ENCODE results near the gene APOL3.
"Not testable (repeated sequence)": the region's sequence is repeated elsewhere in the genome, so short reads cannot be mapped to it uniquely, and the experiment has no call there.

The APOL3 gene

GRCh38 chr22:36192542-36192941 is 32.0 kb upstream of the APOL3 start:
- DNase-seq: no peak

GRCh38 chr22:36191106-36191836 is 30.7 kb upstream of the APOL3 start:
- no peak for DNase-seq

GRCh38 chr22:36187862-36188261 is 27.3 kb upstream of the APOL3 start:
- not testable (repeated sequence) for DNase-seq

- no peak for DNase-seq
Observed at GRCh38 chr22:36185828-36186624, 25.5 kb upstream of the APOL3 start.

- DNase-seq: peak; percentile 57
Observed at GRCh38 chr22:36184433-36185025, 24.0 kb upstream of the APOL3 start.

GRCh38 chr22:36183446-36183845 is 22.9 kb upstream of the APOL3 start:
- DNase-seq: no peak

- no peak for DNase-seq
Observed at GRCh38 chr22:36182857-36183256, 22.3 kb upstream of the APOL3 start.

- DNase-seq: peak; percentile 75
Observed at GRCh38 chr22:36182056-36182455, 21.5 kb upstream of the APOL3 start.

GRCh38 chr22:36180928-36181327 is 20.4 kb upstream of the APOL3 start:
- DNase-seq: no peak

GRCh38 chr22:36180038-36180880 is 19.7 kb upstream of the APOL3 start:
- DNase-seq: peak; percentile 83

- DNase-seq: no peak
Observed at GRCh38 chr22:36177160-36177559, 16.6 kb upstream of the APOL3 start.

- no peak for DNase-seq
Observed at GRCh38 chr22:36175892-36176291, 15.3 kb upstream of the APOL3 start.

GRCh38 chr22:36171941-36172340 is 11.4 kb upstream of the APOL3 start:
- DNase-seq: no peak

- no peak for DNase-seq
Observed at GRCh38 chr22:36166518-36167220, 6.1 kb upstream of the APOL3 start.

GRCh38 chr22:36166086-36166485 is 5.5 kb upstream of the APOL3 start:
- no peak for DNase-seq

- no peak for DNase-seq
Observed at GRCh38 chr22:36165141-36165540, 4.6 kb upstream of the APOL3 start.

GRCh38 chr22:36164621-36165020 is 4.1 kb upstream of the APOL3 start:
- no peak for DNase-seq

GRCh38 chr22:36163497-36163896 is 2.9 kb upstream of the APOL3 start:
- DNase-seq: no peak

- DNase-seq: no peak
Observed at GRCh38 chr22:36162127-36163034, 1.8 kb upstream of the APOL3 start.

- not testable (repeated sequence) for DNase-seq
Observed at GRCh38 chr22:36161793-36162126, 1.2 kb upstream of the APOL3 start.

Data from hematopoietic multipotent progenitor cell treated with erythropoietin and hydrocortisone succinate and interleukin-3 and kit ligand, for 8 days (in vitro differentiated cells).